ENCODE measurements around the gene MYL4. TPM values are rescaled to one million over a fixed set of nuclear protein-coding genes. Genes with fewer than 3 reads are reported as not detected.

Gene MYL4
- total and polyA plus RNA-seq, 2 of the 8 experiments (the other 6 are each of a cell fraction or from before 2014, with no cell fraction given): 0.12 TPM; not detected in 1

DNA sequence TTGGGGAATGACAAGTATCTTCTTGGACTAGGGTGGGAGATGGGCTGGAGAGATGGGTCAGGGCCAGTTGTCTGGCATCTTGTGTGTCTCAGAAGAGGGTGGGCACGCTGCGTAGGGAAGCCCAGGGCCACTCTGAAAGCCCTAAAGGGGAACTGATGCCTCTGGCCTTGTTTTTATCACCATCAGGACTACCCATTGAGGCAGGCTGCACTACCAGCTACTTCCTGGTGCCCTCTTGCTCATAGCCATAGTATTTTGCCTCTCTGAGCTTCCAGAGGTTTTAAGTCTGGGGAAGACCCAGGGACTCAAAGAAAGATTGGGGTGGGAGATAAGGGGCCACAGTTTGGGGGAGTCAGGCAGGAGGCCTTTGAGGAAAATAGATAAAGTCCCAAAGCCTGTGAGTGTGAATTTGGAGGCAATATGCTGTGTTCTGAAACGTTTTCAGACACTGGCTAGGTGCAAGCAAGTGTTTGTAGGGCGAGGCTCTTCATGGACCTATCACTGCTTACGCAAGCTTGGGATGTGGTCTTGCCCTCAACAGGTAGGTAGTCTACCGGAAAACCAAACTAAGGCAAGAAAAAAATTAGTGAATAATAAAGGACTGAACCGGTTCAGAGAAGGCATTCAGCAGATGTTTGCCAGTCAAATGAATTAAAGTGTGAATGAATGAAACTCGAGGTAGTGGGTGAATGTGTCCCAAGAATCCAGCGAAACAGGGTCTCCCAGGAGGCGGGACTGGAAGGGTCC, 43.8 kb downstream of the MYL4 start:
- Histone ChIP-seq H3K4me2 (ENCODE audit: insufficient read depth in 1 of 2, low read depth in 2 of 2, low read length in 2 of 2) (peak overlapping the region; percentile 82 to 90), H3K27me3 (replicated peaks in 1 of 4; ENCODE audit: control insufficient read depth in 3 of 4, extremely low read depth in 1 of 4, insufficient read depth in 3 of 4, low read length in 3 of 4) (peaks cover 9 to 32% (median 28%) of the 10 kb centered on the region in 4 experiments)
- no peak for TF ChIP-seq KDM4A (IDR thresholded peaks at IDR 0.05; ENCODE audit: low read depth, low read length, severe bottlenecking)
- TF ChIP-seq MAFK (IDR thresholded peaks at IDR 0.05; ENCODE audit: low read depth, low read length): no peak
- no peak for TF ChIP-seq BRCA1 (IDR thresholded peaks at IDR 0.05; ENCODE audit: low read depth, low read length)
- TF ChIP-seq RNF2 (IDR thresholded peaks at IDR 0.05; ENCODE audit: borderline replicate concordance, low read depth, low read length, missing control alignments, poor library complexity, severe bottlenecking): no peak
- TF ChIP-seq SIRT6 (IDR thresholded peaks at IDR 0.05; ENCODE audit: low read length): no peak
- no peak for TF ChIP-seq JUN (IDR thresholded peaks at IDR 0.05; ENCODE audit: low read depth, low read length)
- TF ChIP-seq CTBP2 (IDR thresholded peaks at IDR 0.05; ENCODE audit: borderline replicate concordance, insufficient read depth, insufficient read length, low read length): no peak
- no peak for TF ChIP-seq TCF12 (IDR thresholded peaks at IDR 0.05; ENCODE audit: low read depth, low read length)
- no peak for TF ChIP-seq TBP (IDR thresholded peaks at IDR 0.05; ENCODE audit: low read depth, low read length)
- no peak for TF ChIP-seq EGR1 (IDR thresholded peaks at IDR 0.05; ENCODE audit: borderline replicate concordance, low read depth, low read length)
- no peak for TF ChIP-seq CHD2 (IDR thresholded peaks at IDR 0.05; ENCODE audit: low read length)
- TF ChIP-seq GTF2F1 (IDR thresholded peaks at IDR 0.05; ENCODE audit: borderline replicate concordance, low read depth, low read length): no peak

More for the DNA sequence above, 43.8 kb downstream of the MYL4 start:
- ChIA-PET CTCF (ENCODE audit: partially characterized antibody) (interaction anchor here (0.7 to 2.0 kb wide), 10 partner anchors 8 to 138 kb away, joined by 3 to 5 read pairs (median 3); no protein-coding TSS in a partner anchor), POLR2A (ENCODE audit: partially characterized antibody) (interaction anchor here (0.6 kb wide), 1 partner anchor 71 kb away, joined by 3 read pairs; the partner anchor contains the start of gene EFCAB13)
- H4K5ac ChIP-seq (ENCODE audit: insufficient read length, low read depth, low read length): no peak overlapping the region
- H2AFZ ChIP-seq (ENCODE audit: low read length): no peak overlapping the region
- no peak overlapping the region for H3K56ac ChIP-seq (replicated peaks; ENCODE audit: insufficient read length, low read depth, low read length)
- no peak overlapping the region for H3K27ac ChIP-seq (ENCODE audit: low read depth, low read length)
- peaks cover 11% of the 10 kb centered on the region; the same call in 1 of the 2 replicates for H3K23me2 ChIP-seq (ENCODE audit: low read depth, low read length)
- no peak overlapping the region for H3K9ac ChIP-seq (replicated peaks in 1 of 4; ENCODE audit: extremely low read depth in 1 of 4, low read depth in 3 of 4, low read length in 3 of 4)
- no peaks in the 10 kb centered on the region for H3K9me3 ChIP-seq (ENCODE audit: insufficient read depth in 2 of 2, low read depth in 1 of 2, low read length in 1 of 2)
- H2BK15ac ChIP-seq (ENCODE audit: low read length): no peak overlapping the region
- H2BK120ac ChIP-seq (replicated peaks; ENCODE audit: low read depth, low read length): no peak overlapping the region
- peaks cover 0 to 2% of the 10 kb centered on the region in 2 experiments for H4K20me1 ChIP-seq (replicated peaks in 1 of 2; ENCODE audit: control insufficient read depth in 1 of 2, insufficient read depth in 2 of 2, low read length in 2 of 2)
- no peak overlapping the region for H2AK5ac ChIP-seq (ENCODE audit: low read depth, low read length)
- H2BK5ac ChIP-seq (ENCODE audit: low read depth, low read length): no peak overlapping the region
- H2BK20ac ChIP-seq (ENCODE audit: low read length): no peak overlapping the region
- FAIRE-seq (no peak), DNase-seq (ENCODE audit: low read depth in 1 of 2, low spot score in 2 of 2) (no peak)
- H3K79me1 ChIP-seq (ENCODE audit: low read depth, low read length): no peaks in the 10 kb centered on the region
- H3K4ac ChIP-seq (replicated peaks; ENCODE audit: insufficient read length, low read depth, low read length): no peak overlapping the region
- peak overlapping the region; percentile 27 to 76 (median 64); a peak in 7 of 8 replicates for H3K4me3 ChIP-seq (ENCODE audit: extremely low read depth in 1 of 4, insufficient read depth in 2 of 4, low read depth in 3 of 4, low read length in 4 of 4)
- H4K91ac ChIP-seq (replicated peaks; ENCODE audit: insufficient read length, low read length): no peak overlapping the region
- H3K18ac ChIP-seq (ENCODE audit: extremely low read depth, low read length): no peak overlapping the region; the same call in 1 of the 2 replicates
- H4K8ac ChIP-seq (ENCODE audit: extremely low read depth, insufficient read depth, low read length): peak overlapping the region; percentile 60
- H3K4me1 ChIP-seq (replicated peaks in 1 of 4; ENCODE audit: control insufficient read depth in 3 of 4, insufficient read depth in 4 of 4, low read length in 3 of 4): peaks cover 0 to 11% (median 6%) of the 10 kb centered on the region in 4 experiments; a peak in 5 of 7 replicates
- no peak overlapping the region for H3K14ac ChIP-seq (ENCODE audit: insufficient read length)
- WGBS, 2 experiments (ENCODE audit: extremely low coverage in 1 of 2, insufficient coverage in 1 of 2, insufficient read length in 1 of 2, insufficient replicate concordance in 2 of 2, low coverage in 1 of 2, low lambda C conversion rate in 2 of 2, missing lambda C conversion rate in 1 of 2): 69% methylated on average over 10 of the region's 10 CpGs; no CpG with 5 or more reads in 1 of the 2 experiments
- no peak overlapping the region for H3K23ac ChIP-seq (ENCODE audit: insufficient read length)
- H2BK12ac ChIP-seq (ENCODE audit: low read depth, low read length): no peak overlapping the region
- H3K79me2 ChIP-seq (ENCODE audit: control insufficient read depth in 1 of 2, insufficient read depth in 2 of 2, low read length in 2 of 2): no peaks in the 10 kb centered on the region
- H3K36me3 ChIP-seq (ENCODE audit: control insufficient read depth in 2 of 4, insufficient read depth in 4 of 4, low read length in 3 of 4): no peaks in the 10 kb centered on the region
